Myocyte (in vitro differentiated cells): ENCODE data around the gene SH3RF1. TPM values are rescaled to one million over a fixed set of nuclear protein-coding genes. Genes with fewer than 3 reads are reported as not detected.

Experiments
- DNase-seq: peaks from one replicate; pipeline ENCODE4 v3.0.0-alpha.2; 2012; ENCODE audit warnings: low read depth
- total RNA-seq: library from RNA; depleted of rRNA; stranded (reverse); fragments of >200 nt; gene quantifications from 2 replicates; pipeline ENCODE4 v1.2.3, GENCODE V29; 2014

SH3RF1 gene
- total RNA-seq, 1 donor from 2014 or later: 6.9 TPM

- no peak for DNase-seq
Observed at GRCh38 chr4:169167957-169168858, 102.5 kb downstream of the SH3RF1 start.

GRCh38 chr4:169164669-169165415, 105.9 kb downstream of the SH3RF1 start:
- DNase-seq: peak; percentile 38

- DNase-seq: no peak
Observed at GRCh38 chr4:169163947-169164668, 106.6 kb downstream of the SH3RF1 start.

- DNase-seq: no peak
Observed at GRCh38 chr4:169163495-169163894, 107.3 kb downstream of the SH3RF1 start.

- no peak for DNase-seq
Observed at GRCh38 chr4:169160825-169161224, 109.9 kb downstream of the SH3RF1 start.

GRCh38 chr4:169159624-169160171, 111.1 kb downstream of the SH3RF1 start:
- no peak for DNase-seq

- DNase-seq: no peak
Observed at GRCh38 chr4:169158861-169159260, 111.9 kb downstream of the SH3RF1 start.

- DNase-seq: no peak
Observed at GRCh38 chr4:169158046-169158445, 112.7 kb downstream of the SH3RF1 start.

GRCh38 chr4:169156392-169156791, 114.4 kb downstream of the SH3RF1 start:
- no peak for DNase-seq

GRCh38 chr4:169154121-169154520, 116.6 kb downstream of the SH3RF1 start:
- DNase-seq: no peak

- DNase-seq: no peak
Observed at GRCh38 chr4:169153481-169154087, 117.2 kb downstream of the SH3RF1 start.

GRCh38 chr4:169152899-169153298, 117.9 kb downstream of the SH3RF1 start:
- no peak for DNase-seq

GRCh38 chr4:169152098-169152497, 118.7 kb downstream of the SH3RF1 start:
- no peak for DNase-seq

- DNase-seq: no peak
Observed at GRCh38 chr4:169151671-169152070, 119.1 kb downstream of the SH3RF1 start.

- no peak for DNase-seq
Observed at GRCh38 chr4:169150806-169151205, 120.0 kb downstream of the SH3RF1 start.

GRCh38 chr4:169148885-169149284, 121.9 kb downstream of the SH3RF1 start:
- DNase-seq: no peak

- DNase-seq: no peak
Observed at GRCh38 chr4:169147191-169147590, 123.6 kb downstream of the SH3RF1 start.

GRCh38 chr4:169144061-169144600, 126.6 kb downstream of the SH3RF1 start:
- no peak for DNase-seq

GRCh38 chr4:169143335-169143734, 127.4 kb downstream of the SH3RF1 start:
- DNase-seq: no peak

GRCh38 chr4:169142906-169143305, 127.8 kb downstream of the SH3RF1 start:
- DNase-seq: no peak

GRCh38 chr4:169142391-169142790, 128.4 kb downstream of the SH3RF1 start:
- DNase-seq: no peak
